Endodermal cell (in vitro differentiated cells): ENCODE data around the gene HS6ST1. TPM values are rescaled to one million over a fixed set of nuclear protein-coding genes. Genes with fewer than 3 reads are reported as not detected.
A peak's percentile ranks its signal among the peaks of the same experiment; 100 is the strongest.

Experiments used
- DNase-seq: peaks from one replicate; pipeline ENCODE4 v3.0.0-alpha.2; 2017
- H3K27ac ChIP-seq: 2 replicates; pipeline ENCODE4 v1.5.1; 2013; ENCODE audit warnings: mild to moderate bottlenecking, low read depth, low read length, moderate library complexity
- H3K27me3 ChIP-seq: 2 replicates; pipeline ENCODE4 v1.6.1; 2013; ENCODE audit warnings: mild to moderate bottlenecking, low read length, moderate library complexity; ENCODE audit not compliant: insufficient read depth, control insufficient read depth, poor library complexity, severe bottlenecking
- H3K36me3 ChIP-seq: 2 replicates; pipeline ENCODE4 v1.7.0; 2013; ENCODE audit warnings: mild to moderate bottlenecking, low read length, moderate library complexity; ENCODE audit not compliant: control insufficient read depth, insufficient read depth
- H3K4me1 ChIP-seq: one replicate; pipeline ENCODE4 v1.7.0; 2013; ENCODE audit warnings: low read length; ENCODE audit not compliant: control insufficient read depth, insufficient read depth
- H3K4me3 ChIP-seq: 2 replicates; pipeline ENCODE4 v1.5.1; 2013; ENCODE audit warnings: mild to moderate bottlenecking, low read length, moderate library complexity
- H3K9ac ChIP-seq: 2 replicates; pipeline ENCODE4 v1.6.1; 2013; ENCODE audit warnings: mild to moderate bottlenecking, low read length, moderate library complexity; ENCODE audit not compliant: poor library complexity, severe bottlenecking; ENCODE audit errors: extremely low read depth
- H3K9me3 ChIP-seq: 2 replicates; pipeline ENCODE4 v1.6.1; 2013; ENCODE audit warnings: mild to moderate bottlenecking, low read length, moderate library complexity; ENCODE audit not compliant: control insufficient read depth
- H3K27ac Mint-ChIP-seq: 2 replicates; pipeline ENCODE4 v1.8.0; 2020; ENCODE audit warnings: mixed read lengths
- H3K27me3 Mint-ChIP-seq: 2 replicates; pipeline ENCODE4 v1.8.0; 2021; ENCODE audit warnings: mild to moderate bottlenecking, mixed read lengths; ENCODE audit not compliant: insufficient read depth
- H3K36me3 Mint-ChIP-seq: 2 replicates; pipeline ENCODE4 v1.8.0; 2020; ENCODE audit warnings: low read depth, mixed read lengths
- H3K4me1 Mint-ChIP-seq: 2 replicates; pipeline ENCODE4 v1.8.0; 2020; ENCODE audit warnings: mixed read lengths
- H3K4me3 Mint-ChIP-seq: 2 replicates; pipeline ENCODE4 v1.8.0; 2020; ENCODE audit warnings: mild to moderate bottlenecking, moderate library complexity, mixed read lengths
- H3K9me3 Mint-ChIP-seq: 2 replicates; pipeline ENCODE4 v1.8.0; 2020; ENCODE audit warnings: mild to moderate bottlenecking, mixed read lengths
- CTCF ChIP-seq: fragments of 200-600 bp; sonication (generic); conservative IDR thresholded peaks from 2 replicates; pipeline ENCODE4 v1.5.0; 2021; ENCODE audit warnings: antibody characterized with exemption, mild to moderate bottlenecking
- WGBS, 2 experiments: methylation state at CpG; one replicate each; pipeline versions ENCODE4 v1.1.5 to v1.1.7; 2013; ENCODE audit warnings: missing lambda C conversion rate in 2 of 2, mixed read lengths in 1 of 2; ENCODE audit not compliant: insufficient coverage in 1 of 2, insufficient read length in 1 of 2; 5-methylcytosine and 5-hydroxymethylcytosine counted together
- total RNA-seq, 2 donors: library from RNA; stranded (reverse); fragmentation: NEBNext Ultra II Directional in 1 of 2; extraction: Animal tissue kit (Norgen Biotek cat#: 25700) in 1 of 2; gene quantifications; 2 replicates in 1 of 2; 3 replicates in 1 of 2; pipeline ENCODE4 v1.2.1, GENCODE V29; 2021

Gene HS6ST1
- total RNA-seq, 2 donors from 2014 or later: 93.0 to 106 TPM

GRCh38 chr2:128363934-128364361, 45.3 kb upstream of the HS6ST1 start:
- peaks cover 4% of the 10 kb centered on the region for H3K27me3 Mint-ChIP-seq
- H3K4me3 ChIP-seq: no peak overlapping the region
- H3K36me3 ChIP-seq: no peaks in the 10 kb centered on the region
- H3K4me1 ChIP-seq: peaks cover 4% of the 10 kb centered on the region
- no peak overlapping the region for H3K9ac ChIP-seq
- no peak for TF ChIP-seq CTCF
- no peak overlapping the region for H3K4me3 Mint-ChIP-seq
- H3K4me1 Mint-ChIP-seq: peaks cover 17% of the 10 kb centered on the region
- peak overlapping the region; percentile 52 for H3K27ac Mint-ChIP-seq
- peaks cover 3% of the 10 kb centered on the region for H3K36me3 Mint-ChIP-seq
- H3K9me3 Mint-ChIP-seq: peaks cover 5% of the 10 kb centered on the region
- no peaks in the 10 kb centered on the region for H3K27me3 ChIP-seq
- DNase-seq: peak; percentile 62
- no peaks in the 10 kb centered on the region for H3K9me3 ChIP-seq
- H3K27ac ChIP-seq: no peak overlapping the region
- 86 to 88% methylated on average over 8 to 11 of the region's 11 CpGs for WGBS, 2 experiments

DNA sequence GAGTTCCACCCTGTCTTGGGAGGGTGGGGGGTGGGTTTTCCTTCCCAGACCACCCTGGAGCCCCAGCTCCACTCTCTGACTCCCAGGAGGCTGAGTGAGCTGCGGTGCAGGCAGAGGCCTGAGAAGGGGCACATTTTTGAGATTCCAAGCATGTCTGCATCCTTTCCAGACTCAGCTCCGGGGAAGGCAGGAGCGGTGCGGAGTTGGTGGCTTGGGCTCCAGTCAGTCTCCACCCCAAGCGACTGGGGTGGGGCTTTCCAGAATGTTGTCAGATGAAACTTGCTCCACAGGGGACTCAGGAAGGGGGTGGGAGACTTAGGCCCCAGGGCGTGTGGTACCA, 44.2 kb upstream of the HS6ST1 start:
- no peak overlapping the region for H3K4me3 ChIP-seq
- no peak overlapping the region for H3K9ac ChIP-seq
- Mint-ChIP-seq H3K27me3 (peaks cover 6% of the 10 kb centered on the region), H3K4me1 (peaks cover 17% of the 10 kb centered on the region), H3K4me3 (no peak overlapping the region), H3K9me3 (no peaks in the 10 kb centered on the region), H3K36me3 (no peaks in the 10 kb centered on the region), H3K27ac (peak overlapping the region; percentile 96)
- H3K9me3 ChIP-seq: no peaks in the 10 kb centered on the region
- peaks cover 4% of the 10 kb centered on the region for H3K4me1 ChIP-seq
- peak; percentile 94 for DNase-seq
- no peak for TF ChIP-seq CTCF
- H3K36me3 ChIP-seq: no peaks in the 10 kb centered on the region
- WGBS, 2 experiments: 5 to 25% methylated on average over 5 to 6 of the region's 6 CpGs
- H3K27me3 ChIP-seq: no peaks in the 10 kb centered on the region
- H3K27ac ChIP-seq: peak overlapping the region; percentile 98

DNA sequence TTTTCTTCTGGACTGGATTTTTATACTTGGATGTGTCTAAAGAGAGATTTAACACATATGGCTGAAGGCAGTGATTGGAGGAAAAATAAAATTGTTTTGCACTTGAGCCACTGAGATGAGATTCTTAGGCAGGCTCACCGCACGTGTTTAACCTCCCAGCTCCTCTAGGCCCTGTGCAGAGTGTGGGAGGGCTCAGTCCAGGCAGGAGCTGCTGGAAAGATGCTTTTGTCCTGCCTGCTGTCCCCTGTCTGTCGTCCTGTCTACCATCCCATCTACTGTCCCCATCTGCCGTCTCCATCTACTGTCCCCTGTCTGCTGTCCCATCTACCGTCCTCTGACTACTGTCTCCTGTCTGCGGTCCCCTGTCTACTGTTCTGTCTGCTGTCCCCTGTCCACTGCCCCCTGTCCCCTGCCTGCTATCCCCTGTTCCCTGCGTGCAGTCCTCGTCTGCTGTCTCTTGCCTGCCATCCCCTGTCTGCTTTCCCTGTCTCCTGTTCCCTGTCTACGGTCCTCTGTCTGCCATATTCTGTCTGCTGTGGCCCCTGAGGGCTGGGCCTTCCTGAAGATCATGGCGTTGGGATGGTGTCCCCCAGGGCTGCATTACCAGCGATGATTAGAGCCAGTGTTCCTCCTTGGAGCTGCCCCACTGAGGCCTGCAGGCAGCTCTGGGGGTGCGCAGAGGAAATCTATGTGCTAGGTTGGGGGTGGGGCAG, 43.7 kb upstream of the HS6ST1 start:
- H3K9me3 ChIP-seq: no peaks in the 10 kb centered on the region
- no peak overlapping the region for H3K4me3 ChIP-seq
- no peak for DNase-seq
- Mint-ChIP-seq H3K9me3 (no peaks in the 10 kb centered on the region), H3K27me3 (peaks cover 6% of the 10 kb centered on the region), H3K27ac (peak overlapping the region; percentile 96), H3K4me3 (no peak overlapping the region), H3K36me3 (no peaks in the 10 kb centered on the region), H3K4me1 (peaks cover 17% of the 10 kb centered on the region)
- H3K27me3 ChIP-seq: no peaks in the 10 kb centered on the region
- TF ChIP-seq CTCF: no peak
- no peaks in the 10 kb centered on the region for H3K36me3 ChIP-seq
- H3K9ac ChIP-seq: no peak overlapping the region
- 66 to 75% methylated on average over 9 to 12 of the region's 12 CpGs for WGBS, 2 experiments
- H3K4me1 ChIP-seq: peaks cover 4% of the 10 kb centered on the region
- peak overlapping the region; percentile 98 for H3K27ac ChIP-seq
